ENCODE results near the gene TIGD6.

Gene TIGD6

DNA sequence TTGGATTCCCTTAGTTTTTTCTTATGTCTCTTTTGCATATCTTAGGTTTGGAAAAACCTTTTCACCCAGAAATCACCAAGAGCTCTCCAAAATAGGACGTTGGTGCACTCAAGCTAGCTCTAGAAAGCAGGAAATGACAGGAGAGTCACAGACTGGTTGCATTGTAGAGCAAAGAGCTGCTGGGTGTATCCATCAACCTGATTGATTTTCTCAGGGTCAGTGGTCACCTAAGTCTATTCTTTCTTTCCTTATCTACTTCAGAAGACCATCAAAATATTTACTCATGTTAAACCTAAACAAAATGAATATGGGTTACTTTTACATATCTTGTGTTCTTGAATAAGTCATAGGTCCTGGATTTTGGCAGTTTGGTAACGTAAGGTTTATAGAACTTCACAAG lies 25.0 kb downstream of the TIGD6 start:
- no peaks in the 10 kb centered on the region for H3K4me1 ChIP-seq (ENCODE audit: insufficient read depth, low read length, poor library complexity, severe bottlenecking)
- no peak overlapping the region for H3K9ac ChIP-seq (ENCODE audit: low read depth, low read length, poor library complexity, severe bottlenecking)
- H3F3A ChIP-seq (ENCODE audit: low read depth) = no peaks in the 10 kb centered on the region
- H2AFZ ChIP-seq (ENCODE audit: low read length) = no peak overlapping the region
- H3K4me2 ChIP-seq (ENCODE audit: low read depth, low read length, poor library complexity, severe bottlenecking) = no peak overlapping the region
- H4K20me1 ChIP-seq (ENCODE audit: insufficient read depth, low read length, poor library complexity, severe bottlenecking) = no peaks in the 10 kb centered on the region
- no peaks in the 10 kb centered on the region for H3K27me3 ChIP-seq (ENCODE audit: insufficient read depth, low read length, poor library complexity, severe bottlenecking)
- no peaks in the 10 kb centered on the region for H3K79me2 ChIP-seq (ENCODE audit: insufficient read depth, low read length)
- H3K9me3 ChIP-seq (ENCODE audit: insufficient read depth, low read depth, low read length) = no peaks in the 10 kb centered on the region
- TF ChIP-seq, protein P1, sequence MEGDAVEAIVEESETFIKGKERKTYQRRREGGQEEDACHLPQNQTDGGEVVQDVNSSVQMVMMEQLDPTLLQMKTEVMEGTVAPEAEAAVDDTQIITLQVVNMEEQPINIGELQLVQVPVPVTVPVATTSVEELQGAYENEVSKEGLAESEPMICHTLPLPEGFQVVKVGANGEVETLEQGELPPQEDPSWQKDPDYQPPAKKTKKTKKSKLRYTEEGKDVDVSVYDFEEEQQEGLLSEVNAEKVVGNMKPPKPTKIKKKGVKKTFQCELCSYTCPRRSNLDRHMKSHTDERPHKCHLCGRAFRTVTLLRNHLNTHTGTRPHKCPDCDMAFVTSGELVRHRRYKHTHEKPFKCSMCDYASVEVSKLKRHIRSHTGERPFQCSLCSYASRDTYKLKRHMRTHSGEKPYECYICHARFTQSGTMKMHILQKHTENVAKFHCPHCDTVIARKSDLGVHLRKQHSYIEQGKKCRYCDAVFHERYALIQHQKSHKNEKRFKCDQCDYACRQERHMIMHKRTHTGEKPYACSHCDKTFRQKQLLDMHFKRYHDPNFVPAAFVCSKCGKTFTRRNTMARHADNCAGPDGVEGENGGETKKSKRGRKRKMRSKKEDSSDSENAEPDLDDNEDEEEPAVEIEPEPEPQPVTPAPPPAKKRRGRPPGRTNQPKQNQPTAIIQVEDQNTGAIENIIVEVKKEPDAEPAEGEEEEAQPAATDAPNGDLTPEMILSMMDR (conservative IDR thresholded peaks at IDR 0.05; ENCODE audit: low read length) = no peak
- TF ChIP-seq EZH2phosphoT487 (IDR thresholded peaks at IDR 0.05; ENCODE audit: borderline replicate concordance) = no peak
- H3K9me2 ChIP-seq (replicated peaks; ENCODE audit: low read depth, low read length) = no peaks in the 10 kb centered on the region
- peaks cover 8% of the 10 kb centered on the region; the same call in 1 of the 2 replicates for H3K36me3 ChIP-seq (ENCODE audit: insufficient read depth, low read length)
- no peak overlapping the region for H3K4me3 ChIP-seq (ENCODE audit: low read length, poor library complexity, severe bottlenecking)

DNA sequence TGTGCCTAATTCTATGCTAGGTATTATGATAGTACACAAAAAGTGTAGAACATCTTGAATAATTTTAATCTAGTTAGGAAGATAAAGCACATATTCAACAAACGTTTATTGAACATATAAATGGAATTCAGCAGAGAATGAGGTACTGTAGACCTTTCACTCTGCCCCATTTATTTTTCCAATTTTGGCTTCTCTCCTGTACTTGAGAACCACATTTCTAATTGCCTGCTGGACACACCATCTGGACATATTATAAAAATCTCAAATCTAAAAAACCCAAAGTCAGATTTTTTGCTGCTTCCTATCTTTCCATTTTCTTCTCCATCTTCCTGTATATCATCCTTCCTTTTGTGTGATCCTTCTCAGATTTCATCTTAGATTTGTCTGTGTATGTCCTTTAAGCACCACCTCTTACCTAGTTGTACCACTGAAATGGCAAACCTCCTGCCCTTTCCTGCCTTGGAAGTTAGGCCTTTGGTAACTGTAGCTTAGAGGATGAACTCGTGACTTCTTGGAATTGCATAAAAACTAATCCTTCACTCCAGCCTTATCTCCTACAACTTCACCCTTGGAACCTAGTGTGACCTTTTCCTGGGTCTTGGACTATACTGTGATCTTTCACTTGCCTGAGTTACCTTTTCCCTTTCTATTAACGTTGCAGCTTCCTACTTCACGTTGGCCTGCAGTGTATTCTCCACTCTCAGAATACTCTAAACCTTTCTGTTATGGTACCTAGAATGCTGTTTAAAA lies 31.1 kb downstream of the TIGD6 start:
- TF ChIP-seq EZH2phosphoT487 (IDR thresholded peaks at IDR 0.05; ENCODE audit: borderline replicate concordance) = no peak
- TF ChIP-seq, protein P1 (conservative IDR thresholded peaks at IDR 0.05; ENCODE audit: low read length) = no peak
- H3K9me2 ChIP-seq (replicated peaks; ENCODE audit: low read depth, low read length) = no peaks in the 10 kb centered on the region
- H3K27me3 ChIP-seq (ENCODE audit: insufficient read depth, low read length, poor library complexity, severe bottlenecking) = no peaks in the 10 kb centered on the region
- H3K9ac ChIP-seq (ENCODE audit: low read depth, low read length, poor library complexity, severe bottlenecking) = no peak overlapping the region
- H3K36me3 ChIP-seq (ENCODE audit: insufficient read depth, low read length) = no peaks in the 10 kb centered on the region
- H3F3A ChIP-seq (ENCODE audit: low read depth) = no peaks in the 10 kb centered on the region
- H3K4me2 ChIP-seq (ENCODE audit: low read depth, low read length, poor library complexity, severe bottlenecking) = no peak overlapping the region
- H4K20me1 ChIP-seq (ENCODE audit: insufficient read depth, low read length, poor library complexity, severe bottlenecking) = no peaks in the 10 kb centered on the region
- H3K79me2 ChIP-seq (ENCODE audit: insufficient read depth, low read length) = no peaks in the 10 kb centered on the region
- H3K4me3 ChIP-seq (ENCODE audit: low read length, poor library complexity, severe bottlenecking) = no peak overlapping the region
- H3K4me1 ChIP-seq (ENCODE audit: insufficient read depth, low read length, poor library complexity, severe bottlenecking) = no peaks in the 10 kb centered on the region
- no peak overlapping the region for H2AFZ ChIP-seq (ENCODE audit: low read length)
- no peaks in the 10 kb centered on the region for H3K9me3 ChIP-seq (ENCODE audit: insufficient read depth, low read depth, low read length)

DNA sequence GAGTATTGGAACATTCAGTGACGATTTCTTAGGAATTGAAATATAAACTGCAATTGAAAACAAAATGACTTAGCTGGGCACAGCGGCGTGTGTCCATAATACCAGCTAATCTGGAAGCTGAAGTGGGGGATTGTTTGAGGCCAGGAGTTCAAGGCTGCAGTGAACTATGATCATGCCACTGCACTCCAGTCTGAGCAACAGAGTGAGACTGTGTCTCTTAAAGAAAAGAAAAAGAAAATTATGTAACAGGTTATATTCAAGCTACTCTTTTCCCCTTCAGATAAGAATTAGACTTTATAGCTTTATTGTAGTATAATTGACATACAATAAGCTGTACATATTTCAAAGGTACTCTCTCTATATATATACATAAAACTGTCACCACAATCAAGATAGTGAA lies 33.5 kb downstream of the TIGD6 start:
- Histone ChIP-seq H3K9me3 (ENCODE audit: insufficient read depth, low read depth, low read length) (no peaks in the 10 kb centered on the region), H3K9ac (ENCODE audit: low read depth, low read length, poor library complexity, severe bottlenecking) (no peak overlapping the region), H2AFZ (ENCODE audit: low read length) (no peak overlapping the region), H3K4me2 (ENCODE audit: low read depth, low read length, poor library complexity, severe bottlenecking) (no peak overlapping the region), H3K9me2 (replicated peaks; ENCODE audit: low read depth, low read length) (no peaks in the 10 kb centered on the region), H3K4me3 (ENCODE audit: low read length, poor library complexity, severe bottlenecking) (no peak overlapping the region), H3K4me1 (ENCODE audit: insufficient read depth, low read length, poor library complexity, severe bottlenecking) (peaks cover 1% of the 10 kb centered on the region), H3K27me3 (ENCODE audit: insufficient read depth, low read length, poor library complexity, severe bottlenecking) (no peaks in the 10 kb centered on the region), H3K79me2 (ENCODE audit: insufficient read depth, low read length) (no peaks in the 10 kb centered on the region; the same call in 1 of the 2 replicates), H3F3A (ENCODE audit: low read depth) (no peaks in the 10 kb centered on the region), H3K36me3 (ENCODE audit: insufficient read depth, low read length) (no peaks in the 10 kb centered on the region), H4K20me1 (ENCODE audit: insufficient read depth, low read length, poor library complexity, severe bottlenecking) (no peaks in the 10 kb centered on the region)
- TF ChIP-seq, protein P1 (conservative IDR thresholded peaks at IDR 0.05; ENCODE audit: low read length) = no peak
- no peak for TF ChIP-seq EZH2phosphoT487 (IDR thresholded peaks at IDR 0.05; ENCODE audit: borderline replicate concordance)

All from Loucy (cell line).